Panc1 (cell line): ENCODE results near the gene NNMT. TPM values are rescaled to one million over a fixed set of nuclear protein-coding genes. Genes with fewer than 3 reads are reported as not detected.

Experiments used
- ATAC-seq: fragments of 200-7000 bp; cut with Tn5 transposase; 2 replicates; pipeline ENCODE4 v1.9.1; 2020; ENCODE audit warnings: mild to moderate bottlenecking, moderate library complexity
- BruUV-seq: library from RNA; stranded (reverse); fragments of 400-500 nt; replicated peaks from 2 replicates; lab custom pipeline; 2021; lab: Mats Ljungman, UMichigan
- CTCF ChIA-PET: fragments of 300-600 bp; sonication (Branson Sonifier 250); formaldehyde crosslinking; loops from one replicate; lab custom pipeline; 2022; ENCODE audit warnings: antibody characterized with exemption; lab: Charles Lee
- POLR2A ChIA-PET: fragments of 300-600 bp; sonication (Branson Sonifier 250); formaldehyde crosslinking; loops from one replicate; lab custom pipeline; 2022; ENCODE audit warnings: antibody characterized with exemption; lab: Charles Lee
- DNase-seq: peaks from one replicate; pipeline ENCODE4 v3.0.0-alpha.2; 2010; ENCODE audit warnings: low read depth, low spot score
- H3K27ac ChIP-seq: 2 replicates; pipeline ENCODE4 v1.5.1; 2011; ENCODE audit warnings: mild to moderate bottlenecking, low read length, inconsistent platforms
- H3K27me3 ChIP-seq: fragments of 200-500 bp; sonication (Bioruptor generic); 2 replicates; pipeline ENCODE4 v1.6.0; 2014; ENCODE audit warnings: low read length, inconsistent platforms; ENCODE audit not compliant: control insufficient read depth, insufficient read depth
- H3K36me3 ChIP-seq: fragments of 200-500 bp; sonication (Bioruptor generic); 2 replicates; pipeline ENCODE4 v1.5.1; 2014; ENCODE audit warnings: inconsistent platforms, mild to moderate bottlenecking, low read length, moderate library complexity; ENCODE audit not compliant: control insufficient read depth, insufficient read depth
- H3K4me1 ChIP-seq: 2 replicates; pipeline ENCODE4 v1.5.1; 2011; ENCODE audit warnings: inconsistent platforms, mild to moderate bottlenecking, low read length, moderate library complexity; ENCODE audit not compliant: control insufficient read depth, insufficient read depth
- H3K4me3 ChIP-seq, 2 experiments: 2 replicates each; pipeline ENCODE4 v1.5.1; 2011 to 2012; ENCODE audit warnings: low read depth in 2 of 2, low read length in 2 of 2, mild to moderate bottlenecking in 2 of 2, inconsistent platforms in 1 of 2, moderate library complexity in 1 of 2
- H3K9me3 ChIP-seq: fragments of 200-500 bp; sonication (Bioruptor generic); 2 replicates; pipeline ENCODE4 v1.5.1; 2014; ENCODE audit warnings: low read depth, mild to moderate bottlenecking, inconsistent platforms, low read length, moderate library complexity; ENCODE audit not compliant: control insufficient read depth, insufficient read depth
- POLR2AphosphoS5 ChIP-seq: IDR thresholded peaks from 2 replicates; pipeline ENCODE4 v1.6.1; 2012; ENCODE audit warnings: mild to moderate bottlenecking, low read depth, low read length, moderate library complexity
- REST ChIP-seq, 2 experiments: IDR thresholded peaks; 2 replicates each; pipeline ENCODE4 v1.6.1; 2011 to 2012; ENCODE audit warnings: low read depth in 2 of 2, control low read depth in 1 of 2, low read length in 1 of 2, mild to moderate bottlenecking in 1 of 2, moderate library complexity in 1 of 2; ENCODE audit not compliant: insufficient read depth in 1 of 2
- SIN3A ChIP-seq: IDR thresholded peaks from 2 replicates; pipeline ENCODE4 v1.6.1; 2012; ENCODE audit warnings: low read depth, mild to moderate bottlenecking, low read length, moderate library complexity, borderline replicate concordance; ENCODE audit not compliant: insufficient read depth
- TCF7L2 ChIP-seq: IDR thresholded peaks from 2 replicates; pipeline ENCODE4 v1.6.1; 2011; ENCODE audit warnings: mild to moderate bottlenecking, low read depth, low read length, inconsistent platforms
- in situ Hi-C: cut with HindIII; loops from 2 replicates; pipeline ENCODE4 v1.10.0; 2016; ENCODE audit warnings: low sequenced_read_pairs, low pct_unique_long_range_greater_than_20kb
- intact Hi-C: fragments of 100-400 bp; cut with micrococcal nuclease; formaldehyde crosslinking; loops from one replicate; pipeline ENCODE4 v1.10.0; 2022; ENCODE audit not compliant: unreplicated experiment
- total RNA-seq: library from RNA; stranded (reverse); gene quantifications from one replicate; pipeline ENCODE4 v1.2.1, GENCODE V29; 2021; ENCODE audit not compliant: unreplicated experiment
- TF ChIP-seq, protein P1 (sequence below): fragments of 450-650 bp; IDR thresholded peaks from 2 replicates; pipeline ENCODE4 v1.5.1; 2017; ENCODE audit warnings: mild to moderate bottlenecking

NNMT gene
- total RNA-seq, 1 experiment from 2014 or later: 1.7 TPM

- no TSS peak for BruUV-seq
- H3K27me3 ChIP-seq: peaks cover 3% of the 10 kb centered on the region; the same call in 1 of the 2 replicates
- ATAC-seq (no peak), DNase-seq (no peak)
- TF ChIP-seq POLR2AphosphoS5 (no peak), TCF7L2 (no peak), REST (IDR thresholded peaks at IDR 0.05; ENCODE audit: insufficient read depth in 1 of 2, low read depth in 2 of 2, low read length in 1 of 2) (no peak), SIN3A (no peak)
- TF ChIP-seq, protein P1, sequence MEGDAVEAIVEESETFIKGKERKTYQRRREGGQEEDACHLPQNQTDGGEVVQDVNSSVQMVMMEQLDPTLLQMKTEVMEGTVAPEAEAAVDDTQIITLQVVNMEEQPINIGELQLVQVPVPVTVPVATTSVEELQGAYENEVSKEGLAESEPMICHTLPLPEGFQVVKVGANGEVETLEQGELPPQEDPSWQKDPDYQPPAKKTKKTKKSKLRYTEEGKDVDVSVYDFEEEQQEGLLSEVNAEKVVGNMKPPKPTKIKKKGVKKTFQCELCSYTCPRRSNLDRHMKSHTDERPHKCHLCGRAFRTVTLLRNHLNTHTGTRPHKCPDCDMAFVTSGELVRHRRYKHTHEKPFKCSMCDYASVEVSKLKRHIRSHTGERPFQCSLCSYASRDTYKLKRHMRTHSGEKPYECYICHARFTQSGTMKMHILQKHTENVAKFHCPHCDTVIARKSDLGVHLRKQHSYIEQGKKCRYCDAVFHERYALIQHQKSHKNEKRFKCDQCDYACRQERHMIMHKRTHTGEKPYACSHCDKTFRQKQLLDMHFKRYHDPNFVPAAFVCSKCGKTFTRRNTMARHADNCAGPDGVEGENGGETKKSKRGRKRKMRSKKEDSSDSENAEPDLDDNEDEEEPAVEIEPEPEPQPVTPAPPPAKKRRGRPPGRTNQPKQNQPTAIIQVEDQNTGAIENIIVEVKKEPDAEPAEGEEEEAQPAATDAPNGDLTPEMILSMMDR: no peak
- intact Hi-C loops: no loop called here
- CTCF ChIA-PET: no interaction called here
- H3K36me3 ChIP-seq: no peaks in the 10 kb centered on the region
- no peaks in the 10 kb centered on the region for H3K4me1 ChIP-seq
- peaks cover 4% of the 10 kb centered on the region for H3K9me3 ChIP-seq
- no peak overlapping the region for H3K27ac ChIP-seq
- no peak overlapping the region for H3K4me3 ChIP-seq
- POLR2A ChIA-PET: no interaction called here
- in situ Hi-C loops: no loop called here
Observed at GRCh38 chr11:114304969-114305368, 8.8 kb downstream of the NNMT start.

DNA sequence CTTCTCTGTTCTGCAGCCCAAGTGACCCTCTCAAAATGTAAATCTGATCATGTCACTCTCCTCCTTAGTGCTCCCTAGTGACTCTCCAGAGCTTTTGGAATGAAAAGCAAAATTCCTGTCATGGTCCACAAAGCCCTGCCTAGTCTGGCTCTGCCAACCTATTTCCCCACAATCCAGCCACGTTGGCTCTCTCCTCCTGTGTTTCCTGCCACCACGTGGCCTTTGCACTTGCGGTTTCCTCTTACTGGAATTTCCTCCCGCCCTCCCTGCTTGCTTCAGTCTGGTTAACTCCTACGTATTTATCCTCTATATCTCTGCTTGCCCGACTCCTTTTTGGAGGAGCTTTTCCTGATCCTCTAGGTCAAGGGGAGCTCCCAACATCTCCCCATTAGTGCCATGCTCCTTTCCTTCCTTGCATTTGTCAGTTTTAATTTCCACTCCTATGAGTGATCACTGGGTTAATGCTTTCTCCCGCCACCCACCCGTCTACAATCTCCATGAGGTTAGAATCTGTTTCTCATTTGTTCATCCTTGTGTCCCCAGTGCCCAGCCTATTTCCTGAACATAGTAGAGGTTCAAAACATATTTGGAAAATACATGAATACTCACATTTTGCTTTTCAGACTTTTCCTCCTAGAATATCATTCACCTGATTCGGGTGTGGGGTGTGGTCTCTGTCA, 11.5 kb downstream of the NNMT start:
- intact Hi-C loops: no loop called here
- no peak for TF ChIP-seq SIN3A
- TF ChIP-seq REST (IDR thresholded peaks at IDR 0.05; ENCODE audit: insufficient read depth in 1 of 2, low read depth in 2 of 2, low read length in 1 of 2): no peak
- no peak for TF ChIP-seq POLR2AphosphoS5
- TF ChIP-seq, protein P1: no peak
- TF ChIP-seq TCF7L2: no peak
- in situ Hi-C loops: no loop called here
- Histone ChIP-seq H3K36me3 (no peaks in the 10 kb centered on the region), H3K27ac (no peak overlapping the region), H3K4me3 (no peak overlapping the region), H3K4me1 (no peaks in the 10 kb centered on the region), H3K27me3 (peaks cover 3% of the 10 kb centered on the region; the same call in 1 of the 2 replicates), H3K9me3 (no peaks in the 10 kb centered on the region)
- CTCF ChIA-PET: no interaction called here
- no TSS peak for BruUV-seq
- ATAC-seq (no peak), DNase-seq (no peak)
- POLR2A ChIA-PET: no interaction called here
